OCI-LY1 (cell line): ENCODE measurements around the gene MTMR3.

Experiments used
- H2AFZ ChIP-seq: fragments of 200-600 bp; sonication (generic), shearing (Covaris generic); 2 replicates; pipeline ENCODE4 v1.6.0; 2014; ENCODE audit warnings: antibody characterized with exemption, mild to moderate bottlenecking, low read length
- H3F3A ChIP-seq: fragments of 200-600 bp; sonication (generic), shearing (Covaris generic); 2 replicates; pipeline ENCODE4 v1.6.0; 2014; ENCODE audit warnings: mild to moderate bottlenecking, antibody characterized with exemption, low read length, moderate library complexity; ENCODE audit not compliant: insufficient read depth
- H3K27ac ChIP-seq: fragments of 200-600 bp; sonication (generic); 2 replicates; pipeline ENCODE4 v1.5.1; 2014; ENCODE audit warnings: low read length, mixed run types, mild to moderate bottlenecking, low read depth; ENCODE audit not compliant: poor library complexity, severe bottlenecking
- H3K27me3 ChIP-seq: fragments of 200-600 bp; sonication (generic); 2 replicates; pipeline ENCODE4 v1.6.0; 2014; ENCODE audit warnings: antibody characterized with exemption, mild to moderate bottlenecking, low read length, moderate library complexity; ENCODE audit not compliant: insufficient read depth
- H3K36me3 ChIP-seq: fragments of 200-600 bp; sonication (generic); 2 replicates; pipeline ENCODE4 v1.6.1; 2014; ENCODE audit warnings: mild to moderate bottlenecking, antibody characterized with exemption, low read length, moderate library complexity, mixed read lengths; ENCODE audit not compliant: insufficient read depth
- H3K4me1 ChIP-seq: fragments of 200-600 bp; sonication (generic); 2 replicates; pipeline ENCODE4 v1.5.1; 2014; ENCODE audit warnings: mild to moderate bottlenecking, low read length, moderate library complexity; ENCODE audit not compliant: insufficient read depth, severe bottlenecking
- H3K4me2 ChIP-seq: fragments of 200-600 bp; sonication (generic), shearing (Covaris generic); 2 replicates; pipeline ENCODE4 v1.6.1; 2014; ENCODE audit warnings: low read length
- H3K4me3 ChIP-seq: fragments of 200-600 bp; sonication (generic); 2 replicates; pipeline ENCODE4 v1.5.1; 2014; ENCODE audit warnings: low read length, low read depth, mild to moderate bottlenecking, mixed read lengths; ENCODE audit not compliant: poor library complexity, severe bottlenecking
- H3K79me2 ChIP-seq: fragments of 200-600 bp; shearing (Covaris generic); 2 replicates; pipeline ENCODE4 v1.6.1; 2016; ENCODE audit warnings: mixed run types, low read length, mixed read lengths; ENCODE audit not compliant: insufficient read depth
- H3K9ac ChIP-seq: fragments of 200-600 bp; sonication (generic), shearing (Covaris generic); 2 replicates; pipeline ENCODE4 v1.6.1; 2014; ENCODE audit warnings: mild to moderate bottlenecking, low read length, mixed read lengths
- H3K9me2 ChIP-seq: fragments of 200-600 bp; sonication (generic), shearing (Covaris generic); 2 replicates; pipeline ENCODE4 v1.6.1; 2014; ENCODE audit warnings: low read depth, mild to moderate bottlenecking, low read length, mixed read lengths
- H3K9me3 ChIP-seq: fragments of 200-600 bp; shearing (Covaris generic); 2 replicates; pipeline ENCODE4 v1.6.1; 2014; ENCODE audit warnings: low read length, mixed read lengths
- H4K20me1 ChIP-seq: fragments of 200-600 bp; sonication (generic), shearing (Covaris generic); 2 replicates; pipeline ENCODE4 v1.6.0; 2016; ENCODE audit warnings: mild to moderate bottlenecking, low read length; ENCODE audit not compliant: insufficient read depth
- CTCF ChIP-seq: fragments of 200-600 bp; sonication (generic), shearing (Covaris generic); IDR thresholded peaks from 2 replicates; pipeline ENCODE4 v1.5.1; 2017; ENCODE audit warnings: mild to moderate bottlenecking, antibody characterized with exemption, low read length, moderate library complexity, mixed read lengths
- EZH2 ChIP-seq: fragments of 200-600 bp; sonication (generic), shearing (Covaris generic); IDR thresholded peaks from 2 replicates; pipeline ENCODE4 v1.8.0; 2017; ENCODE audit warnings: borderline replicate concordance, mixed run types, mild to moderate bottlenecking, antibody characterized with exemption, low read length, moderate library complexity, mixed read lengths

The MTMR3 gene

DNA sequence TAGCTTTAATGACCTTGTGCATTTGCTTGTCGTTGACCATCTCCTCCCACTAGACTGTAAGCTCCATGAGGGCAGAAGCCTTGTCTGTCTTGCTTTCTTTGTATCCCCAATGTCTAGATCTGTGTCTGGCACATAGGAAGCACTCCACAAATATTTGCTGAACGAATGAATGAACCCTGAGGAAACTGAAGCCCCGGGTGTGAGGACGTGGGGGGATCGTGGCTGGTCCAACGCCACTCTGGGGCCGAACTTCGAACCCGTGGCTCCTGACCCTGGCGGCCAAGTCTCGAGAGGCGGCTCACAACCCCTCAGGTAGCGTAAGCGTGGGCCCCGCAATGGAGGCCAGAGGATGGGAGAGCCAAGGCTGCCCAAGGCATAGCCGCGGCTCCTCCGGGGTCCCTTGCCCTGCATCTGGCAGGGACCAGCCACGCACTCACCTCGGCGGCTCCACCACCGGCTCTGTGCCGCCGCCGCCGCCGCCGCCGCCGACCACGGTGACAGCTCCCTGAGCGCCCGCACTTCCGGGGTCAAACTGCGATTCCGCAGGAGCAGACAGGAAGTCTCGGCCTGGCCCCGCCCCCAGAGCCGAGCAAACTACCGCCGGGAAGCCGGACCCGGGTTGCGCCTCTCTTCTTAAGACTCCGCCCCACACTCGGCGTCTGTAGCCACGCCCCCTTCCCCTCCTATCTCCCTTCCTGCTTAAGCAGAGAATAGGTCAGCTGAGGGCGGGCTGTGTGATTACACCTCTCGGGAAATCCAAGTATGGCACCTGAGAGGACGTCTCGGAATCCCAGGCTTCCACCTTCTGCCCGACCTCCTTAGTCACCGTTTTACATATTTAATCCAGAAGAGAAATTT, 45.0 kb upstream of the MTMR3 start, which contains the start of gene ASCC2:
TSS of gene ASCC2 (minus strand) at position 534 of the 858 bp plus-strand sequence. CDS start 5,949 bp downstream, outside the sequence.
- no peak for TF ChIP-seq EZH2
- no peak for TF ChIP-seq CTCF
- Histone ChIP-seq H4K20me1 (no peaks in the 10 kb centered on the region), H3K36me3 (peaks cover 21% of the 10 kb centered on the region; the same call in 1 of the 2 replicates), H3K27ac (no peak within 1 kb of the TSS), H3K9me2 (no peaks in the 10 kb centered on the region), H3K9ac (peak within 1 kb of the TSS; percentile 76), H3K79me2 (peaks cover 10% of the 10 kb centered on the region), H2AFZ (peak within 1 kb of the TSS; percentile 57), H3K4me1 (peaks cover 22% of the 10 kb centered on the region), H3K4me3 (peak within 1 kb of the TSS; percentile 94), H3F3A (no peaks in the 10 kb centered on the region), H3K4me2 (peak within 1 kb of the TSS; percentile 96), H3K27me3 (no peaks in the 10 kb centered on the region), H3K9me3 (no peaks in the 10 kb centered on the region)

DNA sequence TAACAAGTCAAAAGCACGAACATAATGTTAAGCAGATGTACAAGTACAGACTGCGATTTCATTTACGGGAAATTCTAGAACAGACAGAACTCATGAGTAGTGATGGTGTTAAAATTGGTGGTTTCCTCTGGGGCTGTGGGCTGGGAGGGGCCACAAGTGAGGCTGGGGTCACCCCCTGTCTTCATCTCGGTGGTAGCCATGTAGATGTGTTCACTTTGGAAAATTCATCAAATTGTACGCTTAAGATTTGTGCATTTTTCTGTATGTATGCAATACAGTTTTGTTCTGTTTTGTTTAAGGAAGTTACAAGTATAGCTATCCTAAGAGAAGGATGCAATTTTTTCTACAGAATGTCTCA, 44.4 kb upstream of the MTMR3 start:
- Histone ChIP-seq H3K9ac (peak overlapping the region; percentile 66), H3K9me3 (no peaks in the 10 kb centered on the region), H3K27me3 (no peaks in the 10 kb centered on the region), H3K9me2 (no peaks in the 10 kb centered on the region), H3K36me3 (peaks cover 15% of the 10 kb centered on the region; the same call in 1 of the 2 replicates), H3K4me3 (peak overlapping the region; percentile 94), H3F3A (no peaks in the 10 kb centered on the region), H4K20me1 (no peaks in the 10 kb centered on the region), H3K4me2 (peak overlapping the region; percentile 96), H3K27ac (no peak overlapping the region), H3K79me2 (peaks cover 10% of the 10 kb centered on the region), H2AFZ (peak overlapping the region; percentile 57), H3K4me1 (peaks cover 22% of the 10 kb centered on the region)
- TF ChIP-seq EZH2 (no peak), CTCF (no peak)

- H3K9ac ChIP-seq = no peak overlapping the region
- H3K9me3 ChIP-seq = no peaks in the 10 kb centered on the region
- peak overlapping the region; percentile 57; the same call in 1 of the 2 replicates for H2AFZ ChIP-seq
- H3F3A ChIP-seq = no peaks in the 10 kb centered on the region
- H3K36me3 ChIP-seq = peaks cover 10% of the 10 kb centered on the region; the same call in 1 of the 2 replicates
- no peaks in the 10 kb centered on the region for H3K27me3 ChIP-seq
- H4K20me1 ChIP-seq = no peaks in the 10 kb centered on the region
- TF ChIP-seq CTCF = no peak
- no peak for TF ChIP-seq EZH2
- H3K4me2 ChIP-seq = no peak overlapping the region
- H3K79me2 ChIP-seq = peaks cover 10% of the 10 kb centered on the region
- no peak overlapping the region for H3K27ac ChIP-seq
- H3K4me1 ChIP-seq = peaks cover 22% of the 10 kb centered on the region
- no peaks in the 10 kb centered on the region for H3K9me2 ChIP-seq
- no peak overlapping the region for H3K4me3 ChIP-seq
Observed at GRCh38 chr22:29839039-29839438, 43.9 kb upstream of the MTMR3 start.
